Measurements from ENCODE around the gene KIF5A.

DNA sequence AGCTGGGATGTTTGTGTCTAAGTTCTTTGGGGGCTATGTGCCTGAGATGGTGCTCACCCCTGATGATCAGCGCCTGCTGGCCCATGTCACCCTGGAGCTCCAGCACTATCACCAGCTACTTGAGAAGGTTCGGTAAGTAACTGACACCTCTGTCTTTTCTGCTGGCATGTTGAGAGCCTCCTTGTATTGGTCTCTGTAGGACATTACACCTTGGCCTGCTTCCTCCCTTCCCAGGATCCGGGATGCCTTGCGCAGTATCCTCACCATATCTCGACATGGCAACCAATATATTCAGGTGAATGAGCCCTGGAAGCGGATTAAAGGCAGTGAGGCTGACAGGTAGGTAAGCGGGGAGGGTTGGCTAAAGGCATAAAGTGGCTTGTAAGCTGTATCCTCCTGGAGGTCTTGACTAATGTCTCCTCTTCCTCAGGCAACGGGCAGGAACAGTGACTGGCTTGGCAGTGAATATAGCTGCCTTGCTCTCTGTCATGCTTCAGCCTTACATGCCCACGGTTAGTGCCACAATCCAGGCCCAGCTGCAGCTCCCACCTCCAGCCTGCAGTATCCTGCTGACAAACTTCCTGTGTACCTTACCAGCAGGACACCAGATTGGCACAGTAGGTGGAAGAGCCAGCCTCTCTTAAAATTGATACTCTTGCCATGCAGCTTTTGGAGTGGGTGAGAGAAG, 35.0 kb upstream of the KIF5A start:
- TF ChIP-seq, protein P1, sequence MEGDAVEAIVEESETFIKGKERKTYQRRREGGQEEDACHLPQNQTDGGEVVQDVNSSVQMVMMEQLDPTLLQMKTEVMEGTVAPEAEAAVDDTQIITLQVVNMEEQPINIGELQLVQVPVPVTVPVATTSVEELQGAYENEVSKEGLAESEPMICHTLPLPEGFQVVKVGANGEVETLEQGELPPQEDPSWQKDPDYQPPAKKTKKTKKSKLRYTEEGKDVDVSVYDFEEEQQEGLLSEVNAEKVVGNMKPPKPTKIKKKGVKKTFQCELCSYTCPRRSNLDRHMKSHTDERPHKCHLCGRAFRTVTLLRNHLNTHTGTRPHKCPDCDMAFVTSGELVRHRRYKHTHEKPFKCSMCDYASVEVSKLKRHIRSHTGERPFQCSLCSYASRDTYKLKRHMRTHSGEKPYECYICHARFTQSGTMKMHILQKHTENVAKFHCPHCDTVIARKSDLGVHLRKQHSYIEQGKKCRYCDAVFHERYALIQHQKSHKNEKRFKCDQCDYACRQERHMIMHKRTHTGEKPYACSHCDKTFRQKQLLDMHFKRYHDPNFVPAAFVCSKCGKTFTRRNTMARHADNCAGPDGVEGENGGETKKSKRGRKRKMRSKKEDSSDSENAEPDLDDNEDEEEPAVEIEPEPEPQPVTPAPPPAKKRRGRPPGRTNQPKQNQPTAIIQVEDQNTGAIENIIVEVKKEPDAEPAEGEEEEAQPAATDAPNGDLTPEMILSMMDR (IDR thresholded peaks at IDR 0.05; ENCODE audit: insufficient read depth, low read length, poor library complexity, severe bottlenecking), result no peak
- no peak for TF ChIP-seq EZH2phosphoT487 (conservative IDR thresholded peaks at IDR 0.05; ENCODE audit: low read length)

Measured in SU-DHL-6 (cell line).